Right cardiac atrium (tissue), 5 donors: ENCODE data around the gene TRAPPC12. TPM values are rescaled to one million over a fixed set of nuclear protein-coding genes. Genes with fewer than 3 reads are reported as not detected.
A peak's percentile ranks its signal among the peaks of the same experiment; 100 is the strongest.

Experiments
- ATAC-seq, 2 donors: fragments of 200-7000 bp; cut with Tn5 transposase; one replicate each; pipeline versions ENCODE4 v1.8.0 to v1.9.1; 2020; ENCODE audit warnings: moderate library complexity in 2 of 2, mild to moderate bottlenecking in 1 of 2
- DNase-seq, 3 donors: peaks; one replicate each; pipeline ENCODE4 v3.0.0-alpha.2; 2020
- H3K27ac ChIP-seq: one replicate; pipeline ENCODE4 v1.5.1; 2013; ENCODE audit warnings: mild to moderate bottlenecking, low read length, control low read depth, moderate library complexity
- H3K27me3 ChIP-seq: one replicate; pipeline ENCODE4 v1.6.1; 2013; ENCODE audit not compliant: control insufficient read depth, insufficient read depth
- H3K4me1 ChIP-seq: one replicate; pipeline ENCODE4 v1.6.1; 2013; ENCODE audit warnings: low read length; ENCODE audit not compliant: control insufficient read depth, insufficient read depth
- H3K4me3 ChIP-seq: one replicate; pipeline ENCODE4 v1.5.1; 2013; ENCODE audit warnings: low read length, control low read depth
- H3K9me3 ChIP-seq: one replicate; pipeline ENCODE4 v1.6.1; 2013; ENCODE audit warnings: low read length; ENCODE audit not compliant: control insufficient read depth
- WGBS: extraction: QIAGEN DNeasy Blood & Tissue Kit; methylation state at CpG from one replicate; pipeline ENCODE4 v1.1.7; 2013; 5-methylcytosine and 5-hydroxymethylcytosine counted together
- intact Hi-C, 4 donors: fragments of 100-400 bp; cut with DNase I; formaldehyde crosslinking; loops; one replicate each; pipeline versions ENCODE4 v1.11.0 to v1.14.0; 2022 to 2023
- long read RNA-seq, 4 donors: library from polyadenylated mRNA; unstranded; transcript quantifications; one replicate each; pipeline ENCODE4 v2.0.0, GENCODE V29; 2020 to 2021
- polyA plus RNA-seq: library from polyadenylated mRNA; stranded (reverse); fragments of 200-250 nt; gene quantifications from one replicate; pipeline ENCODE4 v1.2.3, GENCODE V29; 2013
- total RNA-seq, 4 donors: library from RNA; stranded (reverse); fragmentation: NEBNext Ultra II Directional; extraction: Animal tissue kit (Norgen Biotek cat#: 25700); gene quantifications; one replicate each; pipeline ENCODE4 v1.2.1, GENCODE V29; 2021
- donor health status: healthy with polysubstance abuse.
- donor health status: DM: no; HTN: yes; CAD: no.
- donor health status: DM: no; HTN: no; CAD: no.
- donor health status: DM: no; HTN: yes; CAD: no; lungs with severe emphysema.
- donor health status: DM: yes; HTN: yes; CAD: no.

The TRAPPC12 gene
- total RNA-seq (100 to 1,000 TPM in 3 of 4 donors, 10 to 100 TPM in 1; 93.4 to 137 (median 132) TPM), polyA plus RNA-seq (125 TPM)
- long read RNA-seq, donor 1, transcript TRAPPC12-201 (12 exons, 2,508 nt): major isoform, 84 of 151 reads
- long read RNA-seq, donor 1, partial matches to known transcripts: 44 of 151 reads
- long read RNA-seq, donor 1, other reads (novel, unspliced or antisense): 19 of 151 reads
- long read RNA-seq, donor 2, transcript TRAPPC12-201 (12 exons, 2,508 nt): major isoform, 63 of 90 reads
- long read RNA-seq, donor 2, partial matches to known transcripts: 9 of 90 reads
- long read RNA-seq, donor 2, other reads (novel, unspliced or antisense): 15 of 90 reads
- long read RNA-seq, donor 3, partial matches to known transcripts: 25 of 36 reads
- long read RNA-seq, donor 3, other reads (novel, unspliced or antisense): 11 of 36 reads
- long read RNA-seq, donor 4, transcript TRAPPC12-201 (12 exons, 2,508 nt): major isoform, 41 of 78 reads
- long read RNA-seq, donor 4, partial matches to known transcripts: 20 of 78 reads
- long read RNA-seq, donor 4, other reads (novel, unspliced or antisense): 13 of 78 reads

- WGBS: under 1% methylated on average over 61 of the region's 61 CpGs
- Histone ChIP-seq H3K4me1 (peaks cover 7% of the 10 kb centered on the region), H3K9me3 (no peaks in the 10 kb centered on the region), H3K27ac (peak within 1 kb of the TSS; percentile 98), H3K27me3 (no peaks in the 10 kb centered on the region), H3K4me3 (peak within 1 kb of the TSS; percentile 71)
- ATAC-seq (peak; percentile 92), DNase-seq (peak; percentile 92 to 97 (median 97))
- intact Hi-C loops: no loop called here
Observed at GRCh38 chr2:3379647-3380534, at the start of gene TRAPPC12. TSS of gene TRAPPC12 (plus strand) at chr2:3379694. CDS start at chr2:3387624, 7,930 bp downstream.

GRCh38 chr2:3332133-3332532 is 47.4 kb upstream of the TRAPPC12 start:
- Histone ChIP-seq H3K27ac (no peak overlapping the region), H3K9me3 (no peaks in the 10 kb centered on the region), H3K4me3 (no peak overlapping the region), H3K27me3 (no peaks in the 10 kb centered on the region), H3K4me1 (no peaks in the 10 kb centered on the region)
- 80% methylated on average over 8 of the region's 8 CpGs for WGBS
- intact Hi-C loops: no loop called here
- DNase-seq (no peak), ATAC-seq (no peak)

- 63% methylated on average over 24 of the region's 24 CpGs for WGBS
- Histone ChIP-seq H3K27me3 (no peaks in the 10 kb centered on the region), H3K4me3 (no peak overlapping the region), H3K9me3 (no peaks in the 10 kb centered on the region), H3K4me1 (no peaks in the 10 kb centered on the region), H3K27ac (no peak overlapping the region)
- ATAC-seq (peak in 1 of 2 donors; percentile 42), DNase-seq (peak in 1 of 3 donors; percentile 58)
- intact Hi-C loops: no loop called here
Observed at GRCh38 chr2:3334392-3335345, 44.8 kb upstream of the TRAPPC12 start.

GRCh38 chr2:3336844-3337243 is 42.6 kb upstream of the TRAPPC12 start:
- ATAC-seq: no peak
- Histone ChIP-seq H3K9me3 (no peaks in the 10 kb centered on the region), H3K27me3 (no peaks in the 10 kb centered on the region), H3K4me1 (no peaks in the 10 kb centered on the region), H3K27ac (no peak overlapping the region), H3K4me3 (no peak overlapping the region)
- WGBS: 96% methylated on average over 2 of the region's 2 CpGs
- intact Hi-C loops: no loop called here
- no peak for DNase-seq

GRCh38 chr2:3338340-3338739 is 41.2 kb upstream of the TRAPPC12 start:
- H3K4me1 ChIP-seq: no peaks in the 10 kb centered on the region
- H3K27ac ChIP-seq: no peak overlapping the region
- DNase-seq: no peak
- ATAC-seq: no peak
- no peaks in the 10 kb centered on the region for H3K9me3 ChIP-seq
- 85% methylated on average over 10 of the region's 10 CpGs for WGBS
- H3K4me3 ChIP-seq: no peak overlapping the region
- no peaks in the 10 kb centered on the region for H3K27me3 ChIP-seq
- intact Hi-C loops: no loop called here

GRCh38 chr2:3340144-3340543 is 39.4 kb upstream of the TRAPPC12 start:
- intact Hi-C loops: no loop called here
- H3K4me3 ChIP-seq: no peak overlapping the region
- H3K27me3 ChIP-seq: no peaks in the 10 kb centered on the region
- 96% methylated on average over 10 of the region's 10 CpGs for WGBS
- H3K4me1 ChIP-seq: no peaks in the 10 kb centered on the region
- DNase-seq (no peak), ATAC-seq (no peak)
- H3K27ac ChIP-seq: no peak overlapping the region
- H3K9me3 ChIP-seq: no peaks in the 10 kb centered on the region

- no peak overlapping the region for H3K4me3 ChIP-seq
- ATAC-seq (peak in 1 of 2 donors; percentile 26), DNase-seq (no peak)
- WGBS: 95% methylated on average over 8 of the region's 8 CpGs
- H3K27me3 ChIP-seq: no peaks in the 10 kb centered on the region
- no peaks in the 10 kb centered on the region for H3K9me3 ChIP-seq
- intact Hi-C loops: no loop called here
- no peak overlapping the region for H3K27ac ChIP-seq
- no peaks in the 10 kb centered on the region for H3K4me1 ChIP-seq
Observed at GRCh38 chr2:3341336-3341735, 38.2 kb upstream of the TRAPPC12 start.

GRCh38 chr2:3342324-3342723 is 37.2 kb upstream of the TRAPPC12 start:
- WGBS: 94% methylated on average over 9 of the region's 9 CpGs
- Histone ChIP-seq H3K9me3 (no peaks in the 10 kb centered on the region), H3K4me3 (no peak overlapping the region), H3K27me3 (no peaks in the 10 kb centered on the region), H3K27ac (no peak overlapping the region), H3K4me1 (no peaks in the 10 kb centered on the region)
- no peak for ATAC-seq
- intact Hi-C loops: no loop called here
- DNase-seq: no peak

- Histone ChIP-seq H3K4me3 (no peak overlapping the region), H3K27me3 (no peaks in the 10 kb centered on the region), H3K9me3 (no peaks in the 10 kb centered on the region), H3K27ac (no peak overlapping the region), H3K4me1 (no peaks in the 10 kb centered on the region)
- no peak for DNase-seq
- ATAC-seq: no peak
- WGBS: 95% methylated on average over 11 of the region's 11 CpGs
- intact Hi-C loops: no loop called here
Observed at GRCh38 chr2:3343012-3343411, 36.5 kb upstream of the TRAPPC12 start.

GRCh38 chr2:3344897-3345296 is 34.6 kb upstream of the TRAPPC12 start:
- no peaks in the 10 kb centered on the region for H3K4me1 ChIP-seq
- H3K9me3 ChIP-seq: no peaks in the 10 kb centered on the region
- no peaks in the 10 kb centered on the region for H3K27me3 ChIP-seq
- ATAC-seq: peak in 1 of 2 donors; percentile 29
- no peak overlapping the region for H3K27ac ChIP-seq
- intact Hi-C loops: no loop called here
- 73% methylated on average over 6 of the region's 6 CpGs for WGBS
- H3K4me3 ChIP-seq: no peak overlapping the region
- no peak for DNase-seq
